GM18526 (cell line): ENCODE measurements around the gene MBLAC1.
A peak's percentile ranks its signal among the peaks of the same experiment; 100 is the strongest.

Source experiments
- POLR2A ChIP-seq: IDR thresholded peaks from 3 replicates; pipeline ENCODE4 v1.6.1; 2011; ENCODE audit not compliant: insufficient read length; ENCODE audit errors: extremely low read depth

The MBLAC1 gene

GRCh38 chr7:100153708-100154535 lies 27.2 kb downstream of the MBLAC1 start:
- TF ChIP-seq POLR2A, result no peak

DNA sequence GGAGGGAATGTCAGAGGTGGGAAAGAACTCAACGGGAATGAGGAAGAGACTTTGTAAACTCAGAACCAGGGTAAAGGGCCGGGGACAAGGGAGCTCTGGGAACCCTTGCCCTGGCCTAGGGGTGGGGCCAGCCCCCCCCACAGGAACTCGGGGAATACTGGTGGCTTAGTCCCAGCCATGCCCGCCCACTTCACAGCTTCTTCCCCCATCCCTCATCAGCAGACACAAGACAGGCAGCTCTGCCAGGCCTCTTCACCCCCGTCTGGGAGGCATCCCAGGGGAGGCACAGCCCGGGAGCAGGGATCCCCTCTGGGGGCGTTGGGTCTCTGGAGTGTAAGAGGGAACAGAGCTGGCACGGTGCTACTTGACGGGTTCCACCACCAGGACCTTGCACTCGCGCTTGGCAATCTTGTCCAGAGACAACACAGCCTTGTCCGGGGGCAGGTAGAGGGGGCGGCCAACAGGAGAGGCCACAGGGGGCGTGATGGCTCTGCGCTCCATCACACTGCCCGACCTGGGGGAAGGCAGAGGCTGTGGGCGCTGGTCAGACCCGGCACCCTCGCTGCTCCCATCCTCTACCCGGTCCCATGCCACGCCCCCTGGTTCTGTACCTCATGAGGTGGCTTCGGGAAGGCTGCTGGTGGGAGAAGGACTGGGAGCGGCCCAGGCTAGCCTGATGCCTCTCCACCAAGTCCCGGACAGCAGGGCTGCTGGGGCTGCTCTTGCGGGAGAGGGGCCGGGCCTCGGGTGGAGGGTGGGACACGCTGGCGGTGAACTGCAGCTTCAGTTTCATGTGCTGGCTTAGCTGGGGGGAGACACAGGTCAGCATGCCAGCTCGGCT lies 28.1 kb downstream of the MBLAC1 start:
- TF ChIP-seq POLR2A, result no peak

DNA sequence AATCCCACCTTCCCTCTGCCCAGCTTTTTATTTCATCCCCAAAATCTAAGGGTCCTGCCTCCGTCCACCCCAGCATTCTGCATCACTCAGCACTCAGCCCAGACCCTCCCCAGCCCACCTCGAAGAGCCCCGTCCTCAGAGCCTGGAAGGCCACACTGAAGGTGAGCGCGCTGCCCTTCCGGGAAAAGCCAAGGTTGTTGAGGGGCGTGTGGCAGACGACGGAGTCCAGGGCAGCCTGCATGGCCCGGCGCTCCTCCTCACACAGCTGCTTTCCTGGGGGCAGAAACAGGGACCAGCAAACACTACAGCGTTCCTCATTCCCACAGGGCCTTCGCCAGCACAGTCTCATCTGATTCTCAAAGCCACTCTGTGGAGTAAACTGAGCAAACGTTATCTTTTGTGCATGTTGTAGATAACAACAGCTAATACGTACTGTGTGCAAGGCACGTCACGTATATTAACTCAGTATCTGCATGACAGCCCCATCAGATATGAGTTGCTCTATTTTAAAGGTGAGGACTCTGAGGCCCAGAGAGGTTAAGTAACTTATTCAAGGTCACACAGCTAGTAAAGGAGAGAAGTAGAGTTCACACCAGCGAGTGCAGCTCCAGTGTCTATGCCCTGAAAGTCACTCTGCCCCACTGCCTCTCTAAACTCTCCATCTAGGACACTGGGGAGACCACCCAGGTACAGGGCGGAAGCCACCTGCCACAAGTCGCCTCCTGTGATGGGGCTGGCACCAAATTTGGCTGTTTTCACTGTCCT lies 29.0 kb downstream of the MBLAC1 start:
- no peak for TF ChIP-seq POLR2A

GRCh38 chr7:100156331-100157068 lies 29.7 kb downstream of the MBLAC1 start:
- no peak for TF ChIP-seq POLR2A

- no peak for TF ChIP-seq POLR2A
Measured at GRCh38 chr7:100157069-100157333, 30.2 kb downstream of the MBLAC1 start.

- TF ChIP-seq POLR2A, result no peak
Measured at GRCh38 chr7:100157334-100158228, 30.8 kb downstream of the MBLAC1 start.

DNA sequence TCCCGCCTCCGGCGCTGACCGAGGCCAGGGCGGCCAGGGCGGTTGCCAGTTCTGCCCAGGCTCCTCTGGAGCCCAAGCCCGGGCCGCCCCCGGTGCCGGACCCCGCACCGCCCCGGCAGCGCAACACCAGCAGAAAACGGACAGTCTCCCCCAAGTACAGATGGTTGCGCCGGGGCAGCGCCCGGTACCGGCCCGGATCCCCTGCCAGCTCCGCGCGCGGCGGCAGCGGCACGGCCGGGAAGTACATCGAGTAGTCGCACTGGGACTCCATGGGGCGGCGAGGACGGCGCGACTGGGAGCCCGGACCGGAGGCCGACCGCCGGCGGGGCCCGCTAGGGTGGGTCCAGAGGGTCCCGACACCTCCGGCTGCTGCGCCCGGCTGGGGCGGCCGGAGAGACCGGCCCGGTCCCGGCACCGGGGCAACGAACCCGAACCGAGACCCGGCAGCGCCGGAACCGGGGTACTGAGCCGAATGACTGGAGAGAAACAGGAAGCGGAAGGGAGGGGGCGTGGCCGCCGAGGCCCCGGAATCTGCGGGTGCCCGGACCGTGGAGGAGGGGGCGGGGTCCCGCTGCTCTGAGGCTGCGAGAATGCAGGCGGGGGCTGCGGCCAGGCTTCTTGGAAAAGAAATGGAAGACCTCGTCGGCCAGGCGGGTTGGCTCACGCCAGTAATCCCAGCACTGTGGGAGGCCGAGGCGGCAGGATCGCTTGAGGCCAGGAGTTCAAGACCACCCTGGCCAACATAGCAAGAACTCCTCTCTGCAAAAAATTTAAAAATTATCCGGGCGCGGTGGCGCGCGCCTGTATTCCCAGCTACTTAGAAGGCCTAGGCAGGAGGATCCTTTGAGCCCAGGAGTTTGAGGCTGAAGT lies 31.7 kb downstream of the MBLAC1 start, which contains the start of gene TRAPPC14:
TSS of gene TRAPPC14 (minus strand) at position 495 of the 870 bp plus-strand sequence. CDS start at position 271, 224 bp downstream.
- peak; percentile 76 for TF ChIP-seq POLR2A

DNA sequence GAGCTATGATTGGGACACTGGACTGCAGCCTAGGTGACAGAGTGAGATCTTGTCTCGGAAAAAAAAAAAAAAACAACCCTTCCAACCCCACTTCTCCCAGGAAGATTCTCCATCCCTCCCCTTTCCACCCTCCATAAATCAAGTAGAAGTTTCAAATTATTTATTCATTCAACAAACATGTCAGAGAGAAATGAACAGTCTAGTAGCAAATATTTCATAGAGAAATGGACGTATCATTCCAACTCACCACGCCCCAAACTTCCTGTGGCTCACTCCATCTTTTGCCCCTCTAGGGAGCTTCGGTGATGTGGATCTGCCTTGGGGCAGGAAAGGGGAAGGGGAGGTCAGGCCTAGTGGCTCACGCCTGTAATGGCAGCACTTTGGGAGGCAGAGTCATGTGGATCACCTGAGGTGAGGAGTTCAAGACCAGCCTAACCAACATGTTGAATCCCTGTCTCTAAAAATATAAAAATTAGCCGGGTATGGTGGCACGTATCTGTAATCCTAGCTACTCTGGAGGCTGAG lies 32.4 kb downstream of the MBLAC1 start:
- TF ChIP-seq POLR2A, result no peak

DNA sequence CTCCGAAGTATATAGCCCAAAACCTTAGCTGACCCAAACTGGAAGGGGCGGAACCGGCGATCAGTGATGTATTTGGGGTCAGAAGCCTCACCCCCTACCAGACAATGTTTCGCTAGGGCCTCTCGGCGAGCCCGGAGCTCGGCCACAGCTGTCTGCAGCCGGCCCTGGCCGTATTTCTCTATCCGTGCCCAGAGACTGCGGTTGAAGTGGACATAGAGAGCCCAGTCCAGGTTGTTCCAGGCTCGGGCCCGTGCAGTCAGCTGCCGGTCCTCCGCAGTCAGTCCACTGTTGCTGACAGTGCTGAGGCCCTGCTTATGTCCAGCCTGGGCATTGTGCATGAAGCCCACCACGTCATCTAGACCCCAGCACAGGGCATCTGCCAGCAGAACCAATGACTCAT lies 33.3 kb downstream of the MBLAC1 start:
- TF ChIP-seq POLR2A, result no peak

GRCh38 chr7:100163006-100163531 lies 36.3 kb downstream of the MBLAC1 start:
- no peak for TF ChIP-seq POLR2A

GRCh38 chr7:100163871-100164270 lies 37.1 kb downstream of the MBLAC1 start:
- no peak for TF ChIP-seq POLR2A

DNA sequence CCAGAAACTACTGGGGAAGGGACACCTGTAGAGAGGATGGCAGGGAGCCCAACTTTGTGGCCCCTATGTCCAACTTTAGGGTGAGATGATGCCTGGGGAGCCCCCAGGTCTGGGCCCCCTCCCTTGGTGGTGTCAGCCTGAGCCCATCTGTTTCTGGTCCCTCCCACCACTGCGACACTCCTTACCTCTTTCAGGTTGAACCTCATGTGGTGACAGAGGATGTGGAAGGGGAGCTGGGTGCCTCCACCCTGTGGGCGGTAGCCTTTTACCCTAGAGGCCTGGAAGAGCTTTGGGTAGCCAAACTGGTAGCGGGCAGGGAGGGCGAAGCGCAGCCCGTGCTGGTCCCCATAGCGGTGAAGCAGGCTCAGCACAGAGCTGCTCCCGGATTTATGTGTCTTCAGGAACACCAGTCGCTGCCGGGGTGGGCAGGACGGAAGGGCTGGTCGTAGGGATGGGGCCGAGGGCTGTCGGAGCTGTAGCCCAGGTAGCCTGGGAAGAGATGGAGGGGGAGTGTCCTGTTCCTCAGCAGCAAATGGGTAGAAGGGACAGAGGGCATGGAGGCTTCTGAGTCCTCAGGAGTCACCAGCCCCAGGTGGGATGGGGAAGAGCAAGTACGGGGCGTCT lies 39.7 kb downstream of the MBLAC1 start:
- no peak for TF ChIP-seq POLR2A
